WTC11 (cell line): ENCODE results near the gene RTEL1. TPM values are rescaled to one million over a fixed set of nuclear protein-coding genes. Genes with fewer than 3 reads are reported as not detected.

Experiments used
- ATAC-seq: fragments of 200-7000 bp; cut with Tn5 transposase; 2 replicates; pipeline ENCODE4 v1.10.0; 2021; ENCODE audit warnings: mild to moderate bottlenecking, moderate library complexity
- CTCF ChIA-PET: fragments of 300-600 bp; sonication (Branson Sonifier 250); formaldehyde crosslinking; loops from one replicate; lab custom pipeline; 2021; ENCODE audit warnings: antibody characterized with exemption; lab: Charles Lee
- POLR2A ChIA-PET: fragments of 350-600 bp; sonication (Branson Sonifier 250); formaldehyde crosslinking; loops from one replicate; lab custom pipeline; 2021; ENCODE audit warnings: antibody characterized with exemption; lab: Charles Lee
- DNase-seq: peaks from one replicate; pipeline ENCODE4 v3.0.0; 2021; ENCODE audit warnings: low spot score
- H3K27ac Mint-ChIP-seq: 2 replicates; pipeline ENCODE4 v1.8.0; 2021; ENCODE audit warnings: mixed read lengths
- H3K27me3 Mint-ChIP-seq: 2 replicates; pipeline ENCODE4 v1.8.0; 2021; ENCODE audit warnings: low read depth, mild to moderate bottlenecking, moderate library complexity, mixed read lengths
- H3K36me3 Mint-ChIP-seq: 2 replicates; pipeline ENCODE4 v1.8.0; 2021; ENCODE audit warnings: mixed read lengths
- H3K4me1 Mint-ChIP-seq: 2 replicates; pipeline ENCODE4 v1.8.0; 2022; ENCODE audit warnings: mixed read lengths
- H3K4me3 Mint-ChIP-seq: 2 replicates; pipeline ENCODE4 v1.8.0; 2021; ENCODE audit warnings: mild to moderate bottlenecking, moderate library complexity, mixed read lengths
- H3K9me3 Mint-ChIP-seq: 2 replicates; pipeline ENCODE4 v1.8.0; 2021; ENCODE audit warnings: mixed read lengths
- CBFB ChIP-seq: sonication (generic); formaldehyde crosslinking; IDR thresholded peaks from 2 replicates; pipeline ENCODE4 v1.8.1; 2022; ENCODE audit warnings: mild to moderate bottlenecking, low read depth, missing genetic modification reagents
- CREB1 ChIP-seq: sonication (generic); formaldehyde crosslinking; IDR thresholded peaks from 2 replicates; pipeline ENCODE4 v1.8.0; 2023; ENCODE audit warnings: mild to moderate bottlenecking, missing genetic modification reagents
- FOXK1 ChIP-seq: sonication (generic); formaldehyde crosslinking; IDR thresholded peaks from 2 replicates; pipeline ENCODE4 v1.8.0; 2022; ENCODE audit warnings: mild to moderate bottlenecking, moderate library complexity, missing genetic modification reagents
- GTF2I ChIP-seq: fragments of 250-450 bp; sonication (Bioruptor Pico); conservative IDR thresholded peaks from 2 replicates; pipeline ENCODE4 v1.4.0; 2021; ENCODE audit warnings: mild to moderate bottlenecking
- MXD4 ChIP-seq: fragments of 250-450 bp; sonication (Bioruptor Pico); IDR thresholded peaks from 2 replicates; pipeline ENCODE4 v1.8.0; 2021; ENCODE audit warnings: mild to moderate bottlenecking, moderate library complexity, borderline replicate concordance
- NFE2L1 ChIP-seq: sonication (generic); formaldehyde crosslinking; IDR thresholded peaks from 2 replicates; pipeline ENCODE4 v1.8.1; 2023; ENCODE audit warnings: missing genetic modification reagents
- RELA ChIP-seq: sonication (generic); formaldehyde crosslinking; IDR thresholded peaks from 2 replicates; pipeline ENCODE4 v1.8.1; 2022; ENCODE audit warnings: missing genetic modification reagents, mild to moderate bottlenecking, borderline replicate concordance
- SOX15 ChIP-seq: fragments of 250-450 bp; sonication (Bioruptor Pico); IDR thresholded peaks from 2 replicates; pipeline ENCODE4 v1.9.0; 2021; ENCODE audit warnings: mild to moderate bottlenecking
- TCF7 ChIP-seq: sonication (generic); formaldehyde crosslinking; IDR thresholded peaks from 2 replicates; pipeline ENCODE4 v1.8.0; 2022; ENCODE audit warnings: mild to moderate bottlenecking, low read depth, missing genetic modification reagents, moderate library complexity
- TP53 ChIP-seq: sonication (generic); formaldehyde crosslinking; IDR thresholded peaks from 2 replicates; pipeline ENCODE4 v1.8.1; 2023; ENCODE audit warnings: mild to moderate bottlenecking, missing genetic modification reagents
- ZNF121 ChIP-seq: sonication (generic); formaldehyde crosslinking; IDR thresholded peaks from 2 replicates; pipeline ENCODE4 v1.8.0; 2023; ENCODE audit warnings: missing genetic modification reagents
- ZNF219 ChIP-seq: sonication (generic); formaldehyde crosslinking; IDR thresholded peaks from 2 replicates; pipeline ENCODE4 v1.8.0; 2023; ENCODE audit warnings: missing genetic modification reagents, mild to moderate bottlenecking, borderline replicate concordance
- ZNF396 ChIP-seq: fragments of 250-450 bp; sonication (Bioruptor Pico); IDR thresholded peaks from 2 replicates; pipeline ENCODE4 v1.8.0; 2021; ENCODE audit warnings: mild to moderate bottlenecking, moderate library complexity, borderline replicate concordance
- total RNA-seq: library from RNA; stranded (reverse); gene quantifications from 3 replicates; pipeline ENCODE4 v1.2.3, GENCODE V29; 2021
- TF ChIP-seq, protein P1 (sequence below): fragments of 250-450 bp; sonication (Bioruptor Pico); IDR thresholded peaks from 2 replicates; pipeline ENCODE4 v2.1.2; 2022; ENCODE audit warnings: mild to moderate bottlenecking, moderate library complexity
- TF ChIP-seq, protein P2 (sequence below): sonication (generic); formaldehyde crosslinking; conservative IDR thresholded peaks from 2 replicates; pipeline ENCODE4 v1.8.1; 2023; ENCODE audit warnings: mild to moderate bottlenecking, low read depth, missing genetic modification reagents, moderate library complexity
- TF ChIP-seq, protein P3 (sequence below): sonication (generic); formaldehyde crosslinking; conservative IDR thresholded peaks from 2 replicates; pipeline ENCODE4 v1.8.1; 2022; ENCODE audit warnings: mild to moderate bottlenecking, missing genetic modification reagents
- TF ChIP-seq, protein P4 (sequence below): fragments of 250-450 bp; sonication (Bioruptor Pico); IDR thresholded peaks from 2 replicates; pipeline ENCODE4 v1.9.0; 2021; ENCODE audit warnings: mild to moderate bottlenecking
- TF ChIP-seq, protein P5 (sequence below): sonication (generic); formaldehyde crosslinking; IDR thresholded peaks from 2 replicates; pipeline ENCODE4 v1.8.1; 2022; ENCODE audit warnings: mild to moderate bottlenecking, moderate library complexity, missing genetic modification reagents
- TF ChIP-seq, protein P6 (sequence below): sonication (generic); formaldehyde crosslinking; IDR thresholded peaks from 2 replicates; pipeline ENCODE4 v1.8.0; 2022; ENCODE audit warnings: mild to moderate bottlenecking, missing genetic modification reagents

Gene RTEL1
- total RNA-seq, 1 experiment from 2014 or later: 44.9 TPM

DNA sequence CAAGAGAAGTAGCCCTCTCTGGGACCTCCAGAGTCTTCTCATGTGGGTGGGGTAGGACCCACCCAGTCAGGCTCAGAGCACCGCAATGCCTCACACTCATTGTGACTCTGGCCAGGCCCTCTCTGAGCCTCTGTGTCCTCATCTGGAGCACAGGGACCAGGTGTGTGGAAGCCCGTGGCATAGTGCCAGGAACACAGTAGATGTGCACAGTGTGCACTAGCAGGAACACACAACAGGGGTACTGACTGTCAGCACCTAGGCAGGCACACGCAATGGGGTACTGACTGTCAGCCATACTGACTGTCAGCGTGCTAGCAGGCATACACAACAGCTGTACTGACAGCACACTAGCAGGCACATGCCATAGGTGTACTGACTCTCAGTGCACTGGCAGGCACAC, 2.9 kb upstream of the RTEL1 start:
- POLR2A ChIA-PET: no interaction called here
- ATAC-seq (no peak), DNase-seq (no peak)
- Mint-ChIP-seq H3K36me3 (no peaks in the 10 kb centered on the region; the same call in 1 of the 2 replicates), H3K9me3 (no peaks in the 10 kb centered on the region), H3K27me3 (peaks cover 3% of the 10 kb centered on the region; the same call in 1 of the 2 replicates), H3K27ac (no peak overlapping the region), H3K4me1 (peaks cover 27% of the 10 kb centered on the region), H3K4me3 (no peak overlapping the region)
- TF ChIP-seq, protein P1, sequence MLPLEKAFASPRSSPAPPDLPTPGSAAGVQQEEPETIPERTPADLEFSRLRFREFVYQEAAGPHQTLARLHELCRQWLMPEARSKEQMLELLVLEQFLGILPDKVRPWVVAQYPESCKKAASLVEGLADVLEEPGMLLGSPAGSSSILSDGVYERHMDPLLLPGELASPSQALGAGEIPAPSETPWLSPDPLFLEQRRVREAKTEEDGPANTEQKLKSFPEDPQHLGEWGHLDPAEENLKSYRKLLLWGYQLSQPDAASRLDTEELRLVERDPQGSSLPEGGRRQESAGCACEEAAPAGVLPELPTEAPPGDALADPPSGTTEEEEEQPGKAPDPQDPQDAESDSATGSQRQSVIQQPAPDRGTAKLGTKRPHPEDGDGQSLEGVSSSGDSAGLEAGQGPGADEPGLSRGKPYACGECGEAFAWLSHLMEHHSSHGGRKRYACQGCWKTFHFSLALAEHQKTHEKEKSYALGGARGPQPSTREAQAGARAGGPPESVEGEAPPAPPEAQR (CRISPR knock-in tag): no peak
- TF ChIP-seq ZNF219 (CRISPR knock-in tag): no peak
- CTCF ChIA-PET: no interaction called here

DNA sequence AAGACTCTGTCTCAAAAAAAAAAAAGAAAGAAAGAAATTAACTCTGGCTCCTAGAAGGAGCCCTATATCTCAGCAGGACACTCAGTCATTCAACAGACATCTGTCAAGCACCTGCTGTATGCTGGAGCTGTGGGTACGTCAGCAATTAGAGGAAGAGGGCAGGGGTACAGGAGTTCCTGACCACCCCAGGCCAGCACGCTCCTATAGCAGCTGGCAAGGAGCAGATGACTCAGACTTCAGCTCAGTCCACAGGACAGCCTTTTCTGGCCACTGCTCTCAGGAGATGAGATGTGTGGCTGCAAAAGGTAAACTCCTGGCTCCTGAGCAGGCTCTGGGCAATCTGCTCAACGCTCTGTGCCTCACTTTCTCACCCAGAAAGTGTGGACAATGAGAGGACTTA, 1.7 kb upstream of the RTEL1 start:
- H3K4me1 Mint-ChIP-seq: peaks cover 26% of the 10 kb centered on the region
- H3K4me3 Mint-ChIP-seq: no peak overlapping the region
- no peaks in the 10 kb centered on the region for H3K9me3 Mint-ChIP-seq
- DNase-seq (no peak), ATAC-seq (no peak)
- TF ChIP-seq TP53 (CRISPR knock-in tag) (no peak), MXD4 (CRISPR knock-in tag) (no peak), ZNF396 (CRISPR knock-in tag) (no peak), CBFB (CRISPR knock-in tag) (no peak), CREB1 (CRISPR knock-in tag) (no peak), NFE2L1 (CRISPR knock-in tag) (no peak), SOX15 (no peak), TCF7 (CRISPR knock-in tag) (no peak), ZNF121 (no peak), FOXK1 (CRISPR knock-in tag) (no peak), RELA (CRISPR knock-in tag) (no peak), GTF2I (CRISPR knock-in tag) (no peak)
- TF ChIP-seq, protein P2, sequence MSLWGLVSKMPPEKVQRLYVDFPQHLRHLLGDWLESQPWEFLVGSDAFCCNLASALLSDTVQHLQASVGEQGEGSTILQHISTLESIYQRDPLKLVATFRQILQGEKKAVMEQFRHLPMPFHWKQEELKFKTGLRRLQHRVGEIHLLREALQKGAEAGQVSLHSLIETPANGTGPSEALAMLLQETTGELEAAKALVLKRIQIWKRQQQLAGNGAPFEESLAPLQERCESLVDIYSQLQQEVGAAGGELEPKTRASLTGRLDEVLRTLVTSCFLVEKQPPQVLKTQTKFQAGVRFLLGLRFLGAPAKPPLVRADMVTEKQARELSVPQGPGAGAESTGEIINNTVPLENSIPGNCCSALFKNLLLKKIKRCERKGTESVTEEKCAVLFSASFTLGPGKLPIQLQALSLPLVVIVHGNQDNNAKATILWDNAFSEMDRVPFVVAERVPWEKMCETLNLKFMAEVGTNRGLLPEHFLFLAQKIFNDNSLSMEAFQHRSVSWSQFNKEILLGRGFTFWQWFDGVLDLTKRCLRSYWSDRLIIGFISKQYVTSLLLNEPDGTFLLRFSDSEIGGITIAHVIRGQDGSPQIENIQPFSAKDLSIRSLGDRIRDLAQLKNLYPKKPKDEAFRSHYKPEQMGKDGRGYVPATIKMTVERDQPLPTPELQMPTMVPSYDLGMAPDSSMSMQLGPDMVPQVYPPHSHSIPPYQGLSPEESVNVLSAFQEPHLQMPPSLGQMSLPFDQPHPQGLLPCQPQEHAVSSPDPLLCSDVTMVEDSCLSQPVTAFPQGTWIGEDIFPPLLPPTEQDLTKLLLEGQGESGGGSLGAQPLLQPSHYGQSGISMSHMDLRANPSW (CRISPR knock-in tag): no peak
- TF ChIP-seq, protein P3, sequence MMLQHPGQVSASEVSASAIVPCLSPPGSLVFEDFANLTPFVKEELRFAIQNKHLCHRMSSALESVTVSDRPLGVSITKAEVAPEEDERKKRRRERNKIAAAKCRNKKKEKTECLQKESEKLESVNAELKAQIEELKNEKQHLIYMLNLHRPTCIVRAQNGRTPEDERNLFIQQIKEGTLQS (CRISPR knock-in tag): no peak
- TF ChIP-seq, protein P4, sequence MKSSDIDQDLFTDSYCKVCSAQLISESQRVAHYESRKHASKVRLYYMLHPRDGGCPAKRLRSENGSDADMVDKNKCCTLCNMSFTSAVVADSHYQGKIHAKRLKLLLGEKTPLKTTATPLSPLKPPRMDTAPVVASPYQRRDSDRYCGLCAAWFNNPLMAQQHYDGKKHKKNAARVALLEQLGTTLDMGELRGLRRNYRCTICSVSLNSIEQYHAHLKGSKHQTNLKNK: no peak
- TF ChIP-seq, protein P5, sequence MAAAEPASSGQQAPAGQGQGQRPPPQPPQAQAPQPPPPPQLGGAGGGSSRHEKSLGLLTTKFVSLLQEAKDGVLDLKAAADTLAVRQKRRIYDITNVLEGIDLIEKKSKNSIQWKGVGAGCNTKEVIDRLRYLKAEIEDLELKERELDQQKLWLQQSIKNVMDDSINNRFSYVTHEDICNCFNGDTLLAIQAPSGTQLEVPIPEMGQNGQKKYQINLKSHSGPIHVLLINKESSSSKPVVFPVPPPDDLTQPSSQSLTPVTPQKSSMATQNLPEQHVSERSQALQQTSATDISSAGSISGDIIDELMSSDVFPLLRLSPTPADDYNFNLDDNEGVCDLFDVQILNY: no peak
- TF ChIP-seq, protein P6, sequence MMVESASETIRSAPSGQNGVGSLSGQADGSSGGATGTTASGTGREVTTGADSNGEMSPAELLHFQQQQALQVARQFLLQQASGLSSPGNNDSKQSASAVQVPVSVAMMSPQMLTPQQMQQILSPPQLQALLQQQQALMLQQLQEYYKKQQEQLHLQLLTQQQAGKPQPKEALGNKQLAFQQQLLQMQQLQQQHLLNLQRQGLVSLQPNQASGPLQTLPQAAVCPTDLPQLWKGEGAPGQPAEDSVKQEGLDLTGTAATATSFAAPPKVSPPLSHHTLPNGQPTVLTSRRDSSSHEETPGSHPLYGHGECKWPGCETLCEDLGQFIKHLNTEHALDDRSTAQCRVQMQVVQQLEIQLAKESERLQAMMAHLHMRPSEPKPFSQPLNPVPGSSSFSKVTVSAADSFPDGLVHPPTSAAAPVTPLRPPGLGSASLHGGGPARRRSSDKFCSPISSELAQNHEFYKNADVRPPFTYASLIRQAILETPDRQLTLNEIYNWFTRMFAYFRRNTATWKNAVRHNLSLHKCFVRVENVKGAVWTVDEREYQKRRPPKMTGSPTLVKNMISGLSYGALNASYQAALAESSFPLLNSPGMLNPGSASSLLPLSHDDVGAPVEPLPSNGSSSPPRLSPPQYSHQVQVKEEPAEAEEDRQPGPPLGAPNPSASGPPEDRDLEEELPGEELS (CRISPR knock-in tag): no peak
- ChIA-PET POLR2A (no interaction called here), CTCF (no interaction called here)
- no peak overlapping the region for H3K27ac Mint-ChIP-seq
- H3K27me3 Mint-ChIP-seq: peaks cover 2% of the 10 kb centered on the region; the same call in 1 of the 2 replicates
- no peaks in the 10 kb centered on the region; the same call in 1 of the 2 replicates for H3K36me3 Mint-ChIP-seq
